ENCODE results near the gene PYM1.
"Not testable (repeated sequence)": the region's sequence is repeated elsewhere in the genome, so short reads cannot be mapped to it uniquely, and the experiment has no call there.

Gene PYM1

GRCh38 chr12:55938826-55939501, 11.3 kb upstream of the PYM1 start:
- no peak for DNase-seq (ENCODE audit: low spot score)

GRCh38 chr12:55937981-55938380, 10.3 kb upstream of the PYM1 start:
- DNase-seq (ENCODE audit: low spot score): no peak

- DNase-seq (ENCODE audit: low spot score): no peak
Measured at GRCh38 chr12:55935738-55936151, 8.1 kb upstream of the PYM1 start.

- no peak for DNase-seq (ENCODE audit: low spot score)
Measured at GRCh38 chr12:55934773-55935172, 7.1 kb upstream of the PYM1 start.

- DNase-seq (ENCODE audit: low spot score): no peak
Measured at GRCh38 chr12:55933799-55934742, 6.4 kb upstream of the PYM1 start.

- DNase-seq (ENCODE audit: low spot score): peak; percentile 37
Measured at GRCh38 chr12:55933169-55933798, 5.6 kb upstream of the PYM1 start.

- peak; percentile 58 for DNase-seq (ENCODE audit: low spot score)
Measured at GRCh38 chr12:55932551-55932910, 4.8 kb upstream of the PYM1 start.

GRCh38 chr12:55931780-55932550, 4.3 kb upstream of the PYM1 start:
- DNase-seq (ENCODE audit: low spot score): no peak

- DNase-seq (ENCODE audit: low spot score): no peak
Measured at GRCh38 chr12:55931317-55931779, 3.7 kb upstream of the PYM1 start.

GRCh38 chr12:55930771-55931316, 3.1 kb upstream of the PYM1 start, which contains the start of gene DGKA:
Gene DGKA (plus strand): TSS chr12:55931162. CDS start chr12:55936504, 5,342 bp downstream.
- peak; percentile 87 for DNase-seq (ENCODE audit: low spot score)

GRCh38 chr12:55929306-55929791, 1.7 kb upstream of the PYM1 start:
- peak; percentile 90 for DNase-seq (ENCODE audit: low spot score)

- peak; percentile 90 for DNase-seq (ENCODE audit: low spot score)
Measured at GRCh38 chr12:55926738-55927587, 731 bp downstream of the PYM1 start.

GRCh38 chr12:55925870-55926737, 1.6 kb downstream of the PYM1 start:
- DNase-seq (ENCODE audit: low spot score): no peak

GRCh38 chr12:55925371-55925770, 2.3 kb downstream of the PYM1 start:
- no peak for DNase-seq (ENCODE audit: low spot score)

- not testable (repeated sequence) for DNase-seq (ENCODE audit: low spot score)
Measured at GRCh38 chr12:55923648-55924047, 4.0 kb downstream of the PYM1 start.

GRCh38 chr12:55922126-55922525, 5.6 kb downstream of the PYM1 start:
- no peak for DNase-seq (ENCODE audit: low spot score)

- DNase-seq (ENCODE audit: low spot score): not testable (repeated sequence)
Measured at GRCh38 chr12:55919032-55919431, 8.7 kb downstream of the PYM1 start.

- DNase-seq (ENCODE audit: low spot score): no peak
Measured at GRCh38 chr12:55915482-55915859, 12.2 kb downstream of the PYM1 start.

GRCh38 chr12:55912908-55913307, 14.8 kb downstream of the PYM1 start:
- no peak for DNase-seq (ENCODE audit: low spot score)
